HG02938 (cell line): ENCODE measurements around the gene ADM2.

ENCODE experiments used
- ATAC-seq: cut with Tn5 transposase; IDR thresholded peaks from one replicate; pipeline ENCODE4 v1.9.1; 2021; ENCODE audit warnings: mild to moderate bottlenecking, moderate library complexity; ENCODE audit not compliant: unreplicated experiment

Gene ADM2

DNA sequence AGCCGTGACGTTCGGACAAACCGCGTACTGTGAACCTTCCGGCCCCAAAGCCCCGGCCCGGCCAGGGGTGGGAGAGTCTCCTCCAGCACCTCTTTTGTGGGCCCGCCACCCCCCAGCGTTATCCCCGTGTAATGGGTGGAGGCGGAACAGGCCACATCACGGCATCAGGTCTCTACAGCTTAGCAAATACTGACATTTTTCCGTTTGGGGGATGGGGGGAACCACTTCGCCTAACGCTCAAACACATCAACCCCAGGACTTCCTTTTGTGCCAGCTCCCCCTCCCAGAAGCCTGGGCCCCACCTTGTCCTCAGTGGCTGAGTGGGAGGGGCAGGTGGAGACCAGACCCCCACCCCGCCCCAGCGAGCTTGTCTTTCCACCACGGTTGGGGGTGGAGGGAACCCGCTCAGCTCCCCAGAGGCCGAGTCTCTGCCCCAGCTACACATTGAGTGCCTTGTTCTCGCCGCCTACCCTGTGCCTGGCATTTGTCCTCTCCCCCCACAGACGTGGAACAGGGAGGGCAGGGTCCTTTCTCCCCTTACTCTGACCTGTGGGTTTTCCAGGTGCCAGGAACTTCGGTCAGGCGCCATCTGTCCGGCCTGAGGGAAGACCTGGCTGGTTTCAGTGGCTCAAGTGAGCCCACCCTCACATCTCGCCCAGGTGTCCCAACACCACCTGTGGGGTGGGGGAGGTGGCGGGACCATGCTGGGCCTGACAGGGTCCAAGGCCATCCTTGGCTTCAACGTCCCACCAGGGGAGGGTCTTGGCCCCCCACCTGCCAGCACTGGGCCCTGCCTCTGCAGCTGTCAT is 36.1 kb upstream of the ADM2 start:
- no peak for ATAC-seq

DNA sequence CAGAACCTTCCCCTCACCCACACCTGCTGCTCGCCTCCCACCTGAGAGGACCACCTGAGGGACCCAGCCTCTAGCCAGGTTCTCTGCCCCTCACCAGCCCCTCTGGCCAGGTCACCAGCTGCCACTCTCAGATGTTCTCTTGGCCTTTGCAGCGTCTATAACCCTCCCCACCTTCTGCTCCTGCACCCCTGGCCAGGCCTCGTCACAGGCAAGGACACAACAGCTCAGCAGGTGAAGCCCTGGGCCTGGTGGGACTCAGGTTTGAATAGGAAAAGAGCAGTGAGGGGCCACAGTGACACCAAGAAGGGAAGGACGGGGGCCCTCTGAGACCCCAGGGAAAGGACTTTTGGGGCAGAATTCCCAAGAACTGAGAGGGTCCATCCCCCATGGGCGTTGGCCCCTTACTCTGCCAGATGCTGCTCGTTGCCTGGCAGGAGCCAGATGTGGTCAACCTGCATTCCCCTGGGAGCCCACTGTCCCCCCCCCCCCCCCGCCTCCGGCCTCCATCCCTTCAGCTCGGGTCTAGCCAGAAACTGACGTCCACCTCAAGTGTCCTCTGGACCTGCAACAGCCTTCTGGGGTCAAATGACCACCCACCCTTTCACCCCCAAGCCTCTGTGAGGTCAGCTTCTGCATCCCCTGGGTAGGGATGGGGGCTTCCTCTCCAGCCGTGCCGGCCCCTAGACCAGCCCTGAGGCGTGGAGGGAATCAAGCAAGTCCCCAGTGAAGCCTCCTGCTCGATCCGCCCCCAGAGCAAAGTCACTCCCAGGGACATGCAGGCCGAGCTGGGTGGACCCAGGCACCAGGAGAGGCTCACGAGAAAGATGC is 35.2 kb upstream of the ADM2 start:
- ATAC-seq: no peak

DNA sequence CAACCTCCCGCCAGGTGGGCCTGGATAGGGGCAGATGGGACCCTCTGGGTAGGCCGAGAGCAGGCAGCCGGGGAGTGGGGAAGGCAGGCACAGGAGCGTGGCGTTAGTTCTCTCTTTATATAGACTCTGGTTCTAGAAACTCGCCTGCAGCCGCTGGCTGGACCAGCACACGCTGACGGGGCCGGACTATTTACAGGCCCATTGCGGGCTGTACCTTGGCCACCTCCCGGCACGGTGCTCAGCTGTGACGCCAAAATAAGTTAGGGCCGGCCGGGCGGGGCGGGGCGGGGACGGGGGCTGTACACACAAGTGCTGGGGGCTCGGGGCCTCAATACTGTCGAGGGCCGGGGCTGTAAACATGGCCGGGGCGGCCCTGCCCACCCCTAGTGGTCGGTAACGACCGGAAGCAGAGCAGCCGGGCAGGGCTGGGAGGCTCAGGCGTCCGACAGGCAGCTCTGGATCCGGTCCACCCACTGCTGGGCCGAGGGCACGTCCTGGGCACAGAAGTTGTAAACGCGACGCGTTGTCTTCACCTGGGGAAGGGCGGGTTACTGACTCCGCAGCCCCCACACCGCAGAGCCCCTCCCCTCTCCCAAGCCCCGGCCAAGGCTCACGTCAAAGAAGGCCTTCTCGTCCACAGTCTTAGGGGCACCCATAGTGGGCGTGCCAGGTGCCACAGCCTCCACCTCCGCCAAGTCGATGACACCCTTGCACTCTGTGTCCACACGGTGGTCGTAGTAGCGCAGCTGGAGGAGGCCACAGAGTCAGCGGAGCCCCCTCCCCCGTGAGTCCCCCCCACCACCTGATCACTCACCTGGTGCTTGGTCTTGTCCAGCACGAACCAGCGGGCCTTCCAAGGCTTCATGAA is 34.4 kb upstream of the ADM2 start:
- ATAC-seq: no peak

DNA sequence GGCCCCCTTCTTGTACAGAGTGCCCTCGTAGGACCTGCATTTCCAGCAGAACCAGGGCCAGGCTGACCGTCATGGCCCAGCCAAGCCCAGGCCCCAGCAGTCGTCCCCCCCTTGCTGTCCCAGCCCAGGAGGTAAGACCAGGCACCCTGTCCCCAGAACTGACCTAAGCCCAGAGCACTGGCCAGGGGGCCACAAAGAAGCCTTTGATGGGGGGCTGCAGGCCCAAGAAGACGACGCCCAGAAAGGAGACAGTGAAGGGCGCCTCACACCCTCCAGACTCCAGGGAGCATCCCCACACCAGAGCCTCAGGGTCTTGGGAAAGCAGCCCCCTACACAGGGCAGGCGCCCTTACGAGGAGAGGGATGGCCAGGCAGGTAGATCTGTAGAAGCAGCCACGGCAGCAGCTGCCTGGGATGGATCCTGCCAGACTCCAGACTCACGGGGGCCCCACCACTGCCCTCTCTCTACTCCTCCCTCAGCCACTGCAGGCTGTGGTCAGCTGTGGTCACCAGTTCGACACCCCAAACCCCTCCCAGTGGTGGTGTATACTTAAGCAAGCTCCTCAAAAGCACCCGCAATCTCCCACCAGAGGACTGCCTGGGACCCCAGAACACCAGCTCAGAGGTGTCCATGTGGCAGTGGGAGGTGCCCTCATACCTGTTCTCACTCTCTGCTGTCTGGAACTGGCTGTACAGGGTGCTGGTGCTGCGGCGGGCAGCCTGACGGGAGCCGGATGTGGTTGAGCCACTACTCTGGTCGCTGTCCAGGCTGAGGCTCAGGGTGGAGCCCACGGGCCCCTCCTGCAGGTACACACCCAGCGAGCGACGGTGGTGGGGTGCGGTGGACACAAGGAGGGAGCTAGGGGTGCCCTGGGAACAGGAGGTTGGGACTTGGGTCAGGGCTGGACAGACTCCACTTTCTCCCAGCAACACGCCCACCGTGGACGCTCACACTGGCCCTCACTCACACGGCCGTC is 33.5 kb upstream of the ADM2 start:
- ATAC-seq: no peak

DNA sequence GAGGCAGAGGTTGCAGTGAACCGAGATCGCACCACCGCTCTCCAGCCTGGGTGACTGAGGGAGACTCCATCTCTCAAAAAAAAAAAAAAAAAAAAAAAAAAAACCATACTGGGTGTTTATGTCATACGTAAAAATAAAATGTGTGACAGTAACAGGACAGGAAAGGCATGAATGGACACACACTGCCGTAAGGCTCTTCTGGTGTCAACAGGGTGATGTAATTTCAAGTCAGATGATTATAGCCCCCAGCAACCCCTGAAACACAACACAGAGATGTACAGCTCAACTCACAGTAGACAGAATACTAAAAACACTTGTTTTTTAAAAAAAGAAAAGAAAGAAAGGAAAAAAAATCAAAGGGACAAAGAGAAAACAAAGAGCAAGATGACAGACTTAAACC is 28.7 kb upstream of the ADM2 start:
- ATAC-seq: no peak

DNA sequence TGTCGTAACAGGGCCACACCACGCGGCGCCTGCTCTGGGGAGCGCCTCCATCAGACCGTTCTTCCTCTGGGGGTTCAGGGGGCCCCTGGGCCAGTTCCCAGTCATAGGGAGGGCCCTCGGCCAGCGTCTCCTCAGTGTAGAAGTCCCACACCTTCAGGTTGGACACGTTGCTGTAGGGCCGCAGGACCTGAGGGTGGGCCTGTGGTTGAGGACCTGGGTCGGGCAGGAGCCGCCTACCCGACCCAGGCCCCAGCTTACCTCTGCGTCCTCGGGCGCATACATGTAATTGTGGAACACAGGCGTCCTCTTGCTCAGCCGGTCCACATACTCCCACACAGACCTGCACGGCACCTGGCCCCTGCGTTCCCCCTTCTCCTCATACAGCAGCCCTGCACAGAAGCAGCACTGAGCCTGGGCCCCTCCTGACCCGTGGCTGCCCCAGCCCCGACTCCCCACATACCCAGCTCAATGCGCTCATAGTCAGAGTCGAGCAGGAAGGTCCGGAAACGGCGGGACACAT is 26.7 kb upstream of the ADM2 start:
- ATAC-seq: no peak

DNA sequence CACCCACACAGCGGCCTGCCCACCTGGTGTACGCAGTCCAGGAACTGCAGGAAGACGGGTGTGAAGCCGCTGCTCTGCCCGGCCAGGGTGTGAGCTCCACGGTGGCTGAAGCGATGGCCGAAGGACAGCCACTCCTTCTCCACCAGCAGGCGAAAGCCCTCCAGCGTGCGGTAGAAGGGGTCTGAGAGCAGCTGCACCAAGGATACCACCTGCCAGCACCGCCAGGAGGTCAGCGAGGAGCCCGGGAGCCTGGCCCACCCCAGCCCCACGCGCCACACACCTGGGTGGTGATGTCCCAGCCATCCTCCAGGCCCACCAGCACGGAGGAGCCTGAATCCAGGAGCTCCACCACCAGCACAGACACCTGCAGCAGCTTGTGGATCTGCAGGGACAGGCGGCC is 26.1 kb upstream of the ADM2 start:
- no peak for ATAC-seq

DNA sequence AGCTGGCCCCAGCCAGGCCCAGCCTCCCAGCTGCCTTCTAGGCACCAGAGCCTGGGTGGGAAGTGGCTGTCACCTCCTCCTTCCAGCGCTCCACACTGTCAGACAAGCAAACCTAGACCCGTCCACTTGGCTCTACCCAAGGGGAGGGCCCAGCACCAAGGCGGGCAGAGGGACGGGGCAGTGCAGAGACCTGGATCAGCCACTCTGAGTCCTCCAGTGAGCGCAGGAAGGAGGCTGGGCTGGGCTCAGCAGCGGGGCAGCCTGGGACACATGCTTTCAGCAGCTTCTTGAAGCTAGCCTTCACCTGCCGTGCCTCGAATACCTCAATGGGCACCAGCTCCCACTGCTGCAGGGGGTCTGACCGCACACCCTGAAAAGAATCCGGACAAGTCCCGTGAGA is 25.3 kb upstream of the ADM2 start:
- no peak for ATAC-seq

DNA sequence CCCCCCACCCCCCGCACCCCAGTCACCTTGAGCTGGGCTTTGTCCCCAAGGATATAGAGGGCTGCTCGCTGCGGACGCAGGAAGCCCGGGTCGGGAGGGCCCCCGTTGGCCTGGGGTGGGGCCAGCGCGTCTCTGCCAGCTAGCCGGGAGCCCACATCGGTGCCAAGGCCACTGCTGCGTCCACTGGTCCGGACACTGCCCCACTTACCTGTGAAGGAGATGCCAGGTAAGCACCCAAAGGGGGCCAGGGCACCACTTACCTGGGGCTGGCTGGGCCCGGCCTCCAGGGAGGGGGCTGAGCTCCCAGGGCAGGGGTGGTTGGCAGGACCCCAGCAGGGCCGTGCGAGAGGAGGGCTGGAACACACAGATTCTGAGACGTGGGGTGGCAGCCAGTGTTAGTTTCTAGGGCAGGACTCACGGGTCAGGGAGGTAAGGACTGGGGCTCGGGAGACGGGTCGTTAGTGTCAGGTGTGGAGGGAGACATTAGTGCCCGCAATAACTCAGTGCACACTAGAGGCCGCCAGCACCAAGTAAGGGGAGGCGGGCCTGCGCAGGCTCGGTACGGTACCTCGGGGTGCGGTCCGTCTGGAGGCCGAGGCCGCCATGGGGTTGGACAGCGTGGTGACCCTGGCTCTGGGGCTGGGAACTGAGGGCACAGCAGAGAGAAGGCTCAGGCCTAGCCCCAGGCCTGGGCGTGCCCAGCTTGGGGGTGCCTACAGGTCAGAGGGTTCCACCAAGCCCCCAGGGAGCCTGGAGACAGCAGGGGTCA is 24.7 kb upstream of the ADM2 start:
- no peak for ATAC-seq

DNA sequence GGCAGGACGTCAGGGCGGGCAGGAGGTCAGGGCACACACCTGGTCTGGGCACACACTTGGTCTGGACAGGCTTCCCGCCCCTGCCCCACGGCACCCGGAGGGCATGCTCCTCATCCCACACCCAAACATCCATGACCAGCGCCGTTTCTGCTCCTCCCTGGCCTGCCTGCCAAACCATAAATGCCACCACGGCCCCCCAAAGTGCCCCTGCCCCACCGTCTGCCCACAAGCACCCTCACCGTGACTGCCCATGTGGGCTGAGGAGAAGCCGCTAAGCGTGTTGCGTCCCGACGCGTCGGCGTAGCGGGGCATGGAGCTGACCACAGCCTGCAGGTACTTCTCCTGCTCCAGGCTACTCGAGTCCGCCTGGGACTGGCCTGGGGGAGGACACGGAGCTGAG is 22.3 kb upstream of the ADM2 start:
- ATAC-seq: no peak

DNA sequence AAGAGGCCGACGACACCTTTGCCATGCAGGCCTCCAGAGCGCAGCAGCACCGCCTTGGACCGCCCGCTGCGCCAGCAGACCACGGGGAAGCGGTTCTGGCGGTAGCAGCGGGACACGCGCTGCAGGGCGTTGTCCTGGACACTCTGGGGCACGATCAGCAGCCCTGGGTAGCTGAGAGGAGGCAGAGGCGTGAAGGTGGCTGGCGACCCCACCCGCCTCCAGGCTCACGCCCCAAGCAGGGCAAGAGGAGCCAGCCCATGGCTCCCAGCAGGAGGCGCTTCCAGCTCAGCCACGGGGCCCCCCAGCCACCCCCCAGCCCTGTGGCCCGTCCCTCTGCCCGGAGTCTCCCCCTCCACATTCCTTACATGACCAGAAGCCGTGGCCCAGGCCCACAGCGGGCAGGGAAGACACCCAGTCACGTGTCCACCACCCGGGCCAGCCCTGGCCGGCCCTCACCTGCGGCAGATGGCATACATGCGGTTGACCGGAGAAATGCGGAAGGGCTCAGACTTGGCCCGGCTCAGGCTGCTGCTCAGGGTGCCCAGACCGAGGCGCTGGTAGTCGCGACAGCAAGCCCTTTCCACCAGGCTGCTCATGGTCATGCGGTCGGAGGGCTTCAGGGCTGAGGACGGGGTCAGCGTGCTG is 21.7 kb upstream of the ADM2 start:
- ATAC-seq: no peak

DNA sequence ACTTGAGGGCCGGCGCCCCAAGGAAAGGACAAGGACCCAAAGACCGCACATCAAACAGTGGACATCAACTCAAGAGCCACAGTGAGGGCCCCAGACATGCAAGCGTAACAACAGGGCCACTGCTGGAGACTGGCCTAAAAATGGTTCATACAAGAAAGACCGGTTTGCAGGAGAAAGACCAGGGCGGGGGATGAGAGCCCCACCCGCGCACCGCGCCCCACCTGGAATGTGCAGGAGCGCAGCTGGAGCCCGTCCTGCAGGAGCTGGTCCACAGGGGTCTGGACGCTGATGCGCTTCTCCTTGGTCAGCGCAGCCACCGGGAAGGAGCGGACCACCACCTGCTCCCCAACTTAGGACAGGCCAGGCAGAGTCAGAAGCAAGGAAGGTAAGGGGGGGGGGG is 20.4 kb upstream of the ADM2 start:
- no peak for ATAC-seq

DNA sequence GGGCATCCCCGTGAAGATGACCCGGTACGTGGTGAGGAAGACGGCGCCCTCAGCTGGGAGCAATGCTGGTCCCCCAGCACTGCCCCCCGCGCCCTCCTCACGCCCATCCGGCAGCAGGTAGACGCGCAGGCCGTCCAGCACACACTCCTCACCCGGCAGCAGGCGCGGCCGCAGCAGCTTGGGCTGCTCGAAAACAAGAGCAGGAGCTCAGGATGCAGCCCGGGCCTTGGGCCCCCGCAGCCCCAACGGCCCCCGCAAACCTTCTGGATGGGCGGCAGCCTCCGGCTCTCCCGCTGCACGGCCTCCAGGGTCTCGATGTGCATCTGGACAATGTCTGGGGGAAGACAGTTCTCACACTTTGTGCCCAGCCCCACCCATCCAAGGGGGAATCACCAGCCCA is 19.8 kb upstream of the ADM2 start:
- no peak for ATAC-seq

DNA sequence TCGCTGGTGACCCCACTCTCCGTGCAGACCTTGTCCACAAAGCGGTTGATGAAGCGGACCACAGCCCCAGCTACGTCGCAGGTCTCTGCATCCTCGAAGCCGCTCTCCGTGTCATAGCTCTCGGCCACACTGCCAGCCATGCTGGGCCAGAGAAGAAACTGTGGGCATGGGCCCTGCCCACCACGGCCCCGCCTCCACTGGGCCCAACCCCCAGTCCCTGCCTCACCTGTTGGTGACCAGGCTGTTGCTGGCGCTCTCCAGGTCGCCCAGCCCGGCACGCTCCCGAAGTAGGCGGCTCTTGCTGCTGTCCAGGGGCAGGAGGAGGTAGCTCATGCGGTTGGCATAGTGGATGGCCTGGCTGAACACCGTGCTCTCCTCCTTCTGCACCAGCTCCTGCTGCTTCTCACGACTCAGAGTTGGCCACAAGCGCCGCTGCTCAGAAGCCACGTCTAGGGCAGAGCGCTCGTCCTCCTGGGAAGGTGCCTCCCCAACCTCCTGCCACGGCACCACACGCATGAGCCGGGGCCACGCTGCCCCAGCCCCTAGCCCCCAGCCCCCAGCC is 19.3 kb upstream of the ADM2 start:
- ATAC-seq: no peak

DNA sequence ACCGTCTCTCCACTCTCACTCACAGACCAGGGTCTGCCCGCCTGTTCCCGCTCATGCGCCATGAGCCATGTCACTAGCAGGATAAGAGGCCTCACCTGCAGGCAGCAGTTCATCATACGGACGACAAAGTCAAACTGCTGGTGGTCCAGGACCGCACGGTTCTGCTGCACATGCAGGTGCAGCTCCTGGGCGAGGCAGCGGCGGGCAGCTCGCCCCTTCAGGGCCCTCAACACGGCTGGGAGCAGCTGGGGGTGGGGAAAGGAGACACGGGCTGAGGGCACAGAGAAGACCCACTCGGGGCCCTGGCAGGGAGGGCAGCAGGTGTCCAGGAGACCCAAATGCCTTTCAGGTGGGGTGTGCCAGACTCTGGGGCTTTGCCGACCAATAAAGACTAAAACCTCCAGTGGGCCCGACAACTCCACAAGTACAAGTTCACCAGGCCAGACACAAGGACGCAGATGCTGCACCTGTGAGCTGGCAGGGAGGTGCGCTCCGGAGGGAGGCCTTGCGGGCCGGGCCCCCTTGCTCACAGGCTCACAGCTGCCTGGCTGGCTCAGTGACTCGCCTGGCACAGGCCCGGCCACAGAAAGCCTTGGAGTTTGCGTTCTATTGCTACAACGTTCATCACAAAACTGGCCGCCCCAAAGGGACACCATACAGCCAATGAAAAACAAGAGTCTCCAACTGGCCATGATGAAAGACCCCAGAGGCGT is 18.0 kb upstream of the ADM2 start:
- ATAC-seq: no peak

DNA sequence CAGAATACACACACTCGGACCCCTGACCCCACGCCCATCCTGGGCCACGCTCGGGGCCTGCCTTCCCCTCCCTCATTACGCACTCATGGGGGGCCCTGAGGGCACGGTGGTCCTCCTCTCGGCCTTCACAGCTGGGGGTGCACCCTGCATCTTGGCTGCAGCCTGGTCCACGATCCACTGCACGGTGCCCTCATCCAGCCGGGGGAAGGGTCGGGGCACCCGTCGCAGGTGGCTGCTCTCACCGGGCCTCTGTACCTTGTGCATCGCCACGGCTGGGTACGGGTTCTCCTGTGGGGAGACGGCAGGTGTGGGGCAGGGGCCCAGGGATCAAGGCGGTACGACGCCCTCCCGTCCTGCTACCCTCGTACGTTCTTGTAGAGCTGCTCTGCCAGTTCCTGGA is 16.9 kb upstream of the ADM2 start:
- no peak for ATAC-seq

DNA sequence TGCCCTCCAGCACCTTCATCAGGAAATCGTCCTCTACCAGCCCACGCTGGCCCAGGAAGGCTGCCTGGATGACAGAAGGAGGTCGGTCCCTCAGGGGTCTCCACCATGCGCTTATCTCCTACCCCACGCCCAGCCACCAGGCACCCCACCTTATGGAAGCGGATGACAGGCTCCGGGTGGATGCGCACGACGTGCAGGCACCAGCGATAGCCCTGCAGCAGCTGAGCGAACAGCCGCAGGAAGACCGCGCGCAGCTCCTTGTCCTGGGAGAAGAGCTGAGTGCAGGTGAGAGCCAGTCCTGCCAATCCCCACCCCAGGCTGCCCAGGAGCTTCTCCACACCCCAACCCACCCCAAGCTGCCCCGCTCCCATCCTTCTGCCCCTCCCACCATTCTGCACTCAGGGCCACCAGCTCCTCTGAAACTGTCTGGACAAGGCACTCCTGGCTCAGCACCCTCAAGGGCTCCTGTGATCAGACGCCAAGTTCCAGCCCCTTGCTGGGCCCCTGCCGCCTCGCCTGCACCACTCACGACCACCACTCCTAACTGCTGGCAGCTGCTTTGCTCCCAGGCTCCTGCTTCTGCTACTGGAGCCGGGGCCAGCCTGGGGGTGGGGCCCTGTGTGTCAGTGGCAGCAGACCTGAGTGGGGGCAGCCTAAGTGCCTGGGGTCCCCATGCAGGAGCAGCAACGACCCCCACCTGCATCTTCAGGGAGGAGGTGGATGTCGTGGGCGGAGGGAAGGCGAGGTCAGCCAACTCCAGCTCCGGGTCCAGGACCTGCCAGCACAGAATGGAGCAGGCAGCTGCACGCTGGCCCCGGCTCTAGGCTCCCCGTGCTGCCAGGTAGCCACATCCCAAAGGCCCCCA is 16.0 kb upstream of the ADM2 start:
- ATAC-seq: no peak
